ENCODE results near the gene CAMP. TPM values are rescaled to one million over a fixed set of nuclear protein-coding genes. Genes with fewer than 3 reads are reported as not detected.
A peak's percentile ranks its signal among the peaks of the same experiment; 100 is the strongest.
"Not testable (repeated sequence)": the region's sequence is repeated elsewhere in the genome, so short reads cannot be mapped to it uniquely, and the experiment has no call there.

The CAMP gene
- 0.38 TPM for polyA plus RNA-seq (ENCODE audit: insufficient read length)
- long read RNA-seq, donor 1, partial matches to known transcripts, result 0 of 1 reads
- long read RNA-seq, donor 1, other reads (novel, unspliced or antisense), result 0 of 1 reads
- long read RNA-seq, donor 2, partial matches to known transcripts, result 0 of 1 reads
- long read RNA-seq, donor 2, other reads (novel, unspliced or antisense), result 0 of 1 reads
- long read RNA-seq, donor 3, partial matches to known transcripts, result 0 of 3 reads
- long read RNA-seq, donor 3, other reads (novel, unspliced or antisense), result 0 of 3 reads
- long read RNA-seq, donor 4, result 0 reads
- long read RNA-seq, donor 5, partial matches to known transcripts, result 0 of 1 reads
- long read RNA-seq, donor 5, other reads (novel, unspliced or antisense), result 0 of 1 reads
- long read RNA-seq, donor 6, partial matches to known transcripts, result 0 of 4 reads
- long read RNA-seq, donor 6, other reads (novel, unspliced or antisense), result 0 of 4 reads
- long read RNA-seq, donor 7, partial matches to known transcripts, result 0 of 1 reads
- long read RNA-seq, donor 7, other reads (novel, unspliced or antisense), result 0 of 1 reads
- long read RNA-seq, donor 8, result 0 reads

GRCh38 chr3:48222616-48223513, at the start of gene CAMP:
TSS of gene CAMP (plus strand) at chr3:48223495. CDS start at chr3:48223512, 17 bp downstream.
- no peak for DNase-seq

- no peak for DNase-seq
Observed at GRCh38 chr3:48178072-48178471, 45.2 kb upstream of the CAMP start.

GRCh38 chr3:48180021-48180420, 43.3 kb upstream of the CAMP start:
- DNase-seq, result no peak

- DNase-seq, result no peak
Observed at GRCh38 chr3:48180531-48181253, 42.6 kb upstream of the CAMP start.

- no peak for DNase-seq
Observed at GRCh38 chr3:48184299-48184698, 39.0 kb upstream of the CAMP start.

GRCh38 chr3:48185129-48185528, 38.2 kb upstream of the CAMP start:
- DNase-seq, result no peak

GRCh38 chr3:48186631-48187300, 36.5 kb upstream of the CAMP start:
- no peak for DNase-seq

- DNase-seq, result no peak
Observed at GRCh38 chr3:48187301-48187578, 36.1 kb upstream of the CAMP start.

- DNase-seq, result peak; percentile 76
Observed at GRCh38 chr3:48187579-48188265, 35.6 kb upstream of the CAMP start.

GRCh38 chr3:48188266-48189201, 34.8 kb upstream of the CAMP start, which contains the start of gene CDC25A:
TSS of gene CDC25A (minus strand) at chr3:48188417. CDS start at chr3:48187947, 470 bp downstream.
- DNase-seq, result peak; percentile 99

- no peak for DNase-seq
Observed at GRCh38 chr3:48189321-48189720, 34.0 kb upstream of the CAMP start.

- no peak for DNase-seq
Observed at GRCh38 chr3:48190911-48191310, 32.4 kb upstream of the CAMP start.

- peak; percentile 70 for DNase-seq
Observed at GRCh38 chr3:48194446-48195071, 28.7 kb upstream of the CAMP start.

- no peak for DNase-seq
Observed at GRCh38 chr3:48196611-48197010, 26.7 kb upstream of the CAMP start.

- DNase-seq, result no peak
Observed at GRCh38 chr3:48199117-48199516, 24.2 kb upstream of the CAMP start.

GRCh38 chr3:48202632-48203031, 20.7 kb upstream of the CAMP start:
- DNase-seq, result no peak

GRCh38 chr3:48208076-48208475, 15.2 kb upstream of the CAMP start:
- no peak for DNase-seq

- DNase-seq, result no peak
Observed at GRCh38 chr3:48209445-48209844, 13.8 kb upstream of the CAMP start.

- DNase-seq, result not testable (repeated sequence)
Observed at GRCh38 chr3:48210534-48210933, 12.8 kb upstream of the CAMP start.
